ENCODE results near the gene NKAP. TPM values are rescaled to one million over a fixed set of nuclear protein-coding genes. Genes with fewer than 3 reads are reported as not detected.

Gene NKAP
- total and polyA plus RNA-seq, 9 of the 15 experiments (the other 6 are each of a cell fraction or from before 2014, with no cell fraction given) = 3.1 to 8.3 (median 7.0) TPM

DNA sequence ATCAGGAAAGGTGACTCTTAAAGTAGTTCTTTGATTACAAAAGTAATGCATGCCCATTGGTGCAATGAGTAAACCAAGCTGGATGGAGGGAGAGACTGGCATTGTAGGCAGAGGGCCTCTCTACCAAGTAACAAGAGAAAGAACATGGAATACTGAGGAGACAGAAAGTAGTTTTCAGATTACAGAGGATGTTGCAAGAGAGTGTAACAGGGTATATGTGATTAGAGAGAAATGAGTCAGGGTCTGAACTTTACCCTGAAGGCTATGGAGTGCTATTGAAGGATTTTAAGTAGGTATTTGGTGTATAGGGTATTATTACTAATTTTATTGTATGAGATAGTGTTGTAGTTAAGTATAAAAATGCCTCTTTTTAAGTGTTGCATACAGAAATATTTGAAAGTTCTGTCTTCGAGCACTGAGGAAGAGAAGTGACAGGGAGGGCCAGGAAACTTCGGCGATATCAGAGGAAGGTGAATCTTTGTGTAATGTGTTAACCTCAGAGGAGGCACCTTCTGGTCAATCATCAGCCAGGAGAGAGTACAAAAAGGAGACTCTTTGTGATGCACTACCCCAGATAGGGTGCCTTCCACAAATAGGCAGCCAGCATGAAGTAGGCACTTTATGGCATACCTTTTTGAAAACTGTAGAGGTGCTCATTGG, 8.2 kb downstream of the NKAP start:
- H3K9ac ChIP-seq (ENCODE audit: insufficient read depth in 1 of 2, low read depth in 2 of 2, low read length in 2 of 2) = no peak overlapping the region
- no peak overlapping the region; the same call in 2 of the 3 replicates for H3K27ac ChIP-seq (ENCODE audit: extremely low read depth, low read depth, low read length)

More for the DNA sequence above, 8.2 kb downstream of the NKAP start:
- POLR2A ChIA-PET = interaction anchor here (0.6 kb wide), 1 partner anchor 139 kb away, joined by 3 read pairs; no protein-coding TSS in a partner anchor
- intact Hi-C loops (cut with micrococcal nuclease) = no loop called here
- CTCF ChIA-PET (ENCODE audit: low intra/inter-chr PET ratio) = no interaction called here
- H2AFZ ChIP-seq (ENCODE audit: low read depth, low read length) = no peak overlapping the region
- no peak for FAIRE-seq
- no peak overlapping the region for H3K4me2 ChIP-seq (ENCODE audit: insufficient read depth, low read length)
- ATAC-seq = no peak
- WGBS (ENCODE audit: insufficient coverage, low coverage, missing lambda C conversion rate) = 75% methylated on average over 3 of the region's 3 CpGs
- no peaks in the 10 kb centered on the region for H3K79me2 ChIP-seq (ENCODE audit: control insufficient read depth, insufficient read depth, low read length)
- in situ Hi-C loops (cut with MboI) = no loop called here
- no peaks in the 10 kb centered on the region for H3K9me1 ChIP-seq (ENCODE audit: control insufficient read depth, insufficient read depth, low read length)
- no peaks in the 10 kb centered on the region for H3K27me3 ChIP-seq (ENCODE audit: control insufficient read depth in 2 of 2, insufficient read depth in 2 of 2, low read length in 2 of 2)
- no peak for DNase-seq (ENCODE audit: extremely low read depth in 1 of 4, low spot score in 3 of 4)
- H4K20me1 ChIP-seq (replicated peaks; ENCODE audit: control insufficient read depth, insufficient read depth, low read length) = no peaks in the 10 kb centered on the region
- H3K4me3 ChIP-seq = no peak overlapping the region
- no peaks in the 10 kb centered on the region for H3K9me3 ChIP-seq (replicated peaks; ENCODE audit: control insufficient read depth, insufficient read depth, low read depth, low read length)
- no peaks in the 10 kb centered on the region; a peak in 1 of 5 replicates for H3K4me1 ChIP-seq (replicated peaks in 1 of 2; ENCODE audit: control insufficient read depth in 2 of 2, insufficient read depth in 2 of 2, low read length in 2 of 2)
- peaks cover 32% of the 10 kb centered on the region; the same call in 2 of the 3 replicates for H3K36me3 ChIP-seq (ENCODE audit: control insufficient read depth, insufficient read depth, low read length)
- BruUV-seq (replicated peaks) = no TSS peak
- TF ChIP-seq, protein P1, sequence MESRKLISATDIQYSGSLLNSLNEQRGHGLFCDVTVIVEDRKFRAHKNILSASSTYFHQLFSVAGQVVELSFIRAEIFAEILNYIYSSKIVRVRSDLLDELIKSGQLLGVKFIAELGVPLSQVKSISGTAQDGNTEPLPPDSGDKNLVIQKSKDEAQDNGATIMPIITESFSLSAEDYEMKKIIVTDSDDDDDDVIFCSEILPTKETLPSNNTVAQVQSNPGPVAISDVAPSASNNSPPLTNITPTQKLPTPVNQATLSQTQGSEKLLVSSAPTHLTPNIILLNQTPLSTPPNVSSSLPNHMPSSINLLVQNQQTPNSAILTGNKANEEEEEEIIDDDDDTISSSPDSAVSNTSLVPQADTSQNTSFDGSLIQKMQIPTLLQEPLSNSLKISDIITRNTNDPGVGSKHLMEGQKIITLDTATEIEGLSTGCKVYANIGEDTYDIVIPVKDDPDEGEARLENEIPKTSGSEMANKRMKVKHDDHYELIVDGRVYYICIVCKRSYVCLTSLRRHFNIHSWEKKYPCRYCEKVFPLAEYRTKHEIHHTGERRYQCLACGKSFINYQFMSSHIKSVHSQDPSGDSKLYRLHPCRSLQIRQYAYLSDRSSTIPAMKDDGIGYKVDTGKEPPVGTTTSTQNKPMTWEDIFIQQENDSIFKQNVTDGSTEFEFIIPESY (CRISPR knock-in tag; IDR thresholded peaks at IDR 0.05) = no peak
- TF ChIP-seq E4F1 (CRISPR knock-in tag; IDR thresholded peaks at IDR 0.05; ENCODE audit: borderline replicate concordance) (no peak), CEBPG (CRISPR knock-in tag; IDR thresholded peaks at IDR 0.05) (no peak), CEBPG (tag; conservative IDR thresholded peaks at IDR 0.05 in 1 of 2, IDR thresholded peaks at IDR 0.05 in 1 of 2) (peak in 1 of 2 experiments; percentile 86; a peak in 2 of 4 replicates), BRD9 (IDR thresholded peaks at IDR 0.05; ENCODE audit: low read depth, partially characterized antibody) (no peak), ZNF175 (CRISPR knock-in tag; IDR thresholded peaks at IDR 0.05; ENCODE audit: low read depth) (peak; percentile 83), SP2 (IDR thresholded peaks at IDR 0.05; ENCODE audit: extremely low read depth, low read depth, low read length, poor library complexity, severe bottlenecking) (no peak), NR2C2 (CRISPR knock-in tag; IDR thresholded peaks at IDR 0.05) (no peak), NR2C2 (tag; IDR thresholded peaks at IDR 0.05) (0 out of 2 replicates have a peak, but pooled peaks have one; percentile 14), ZNF589 (CRISPR knock-in tag; IDR thresholded peaks at IDR 0.05; ENCODE audit: low read depth) (peak; percentile 57; the same call in 1 of the 2 replicates)
- TF ChIP-seq, protein P2, sequence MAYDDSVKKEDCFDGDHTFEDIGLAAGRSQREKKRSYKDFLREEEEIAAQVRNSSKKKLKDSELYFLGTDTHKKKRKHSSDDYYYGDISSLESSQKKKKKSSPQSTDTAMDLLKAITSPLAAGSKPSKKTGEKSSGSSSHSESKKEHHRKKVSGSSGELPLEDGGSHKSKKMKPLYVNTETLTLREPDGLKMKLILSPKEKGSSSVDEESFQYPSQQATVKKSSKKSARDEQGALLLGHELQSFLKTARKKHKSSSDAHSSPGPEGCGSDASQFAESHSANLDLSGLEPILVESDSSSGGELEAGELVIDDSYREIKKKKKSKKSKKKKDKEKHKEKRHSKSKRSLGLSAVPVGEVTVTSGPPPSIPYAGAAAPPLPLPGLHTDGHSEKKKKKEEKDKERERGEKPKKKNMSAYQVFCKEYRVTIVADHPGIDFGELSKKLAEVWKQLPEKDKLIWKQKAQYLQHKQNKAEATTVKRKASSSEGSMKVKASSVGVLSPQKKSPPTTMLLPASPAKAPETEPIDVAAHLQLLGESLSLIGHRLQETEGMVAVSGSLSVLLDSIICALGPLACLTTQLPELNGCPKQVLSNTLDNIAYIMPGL (CRISPR knock-in tag; IDR thresholded peaks at IDR 0.05) = no peak
